Fibroblast of skin of left biceps (primary cell): ENCODE data around the gene CHAF1B.

Experiments
- DNase-seq, 2 experiments: peaks; one replicate each; pipeline ENCODE4 v3.0.0-alpha.2; 2013; ENCODE audit warnings: low read depth in 2 of 2

CHAF1B gene

GRCh38 chr21:36463204-36463603 lies 78.0 kb downstream of the CHAF1B start:
- DNase-seq, result no peak

- DNase-seq, result no peak
Measured at GRCh38 chr21:36463991-36464390, 78.8 kb downstream of the CHAF1B start.

GRCh38 chr21:36464590-36464989 lies 79.4 kb downstream of the CHAF1B start:
- no peak for DNase-seq

- DNase-seq, result no peak
Measured at GRCh38 chr21:36465478-36465877, 80.3 kb downstream of the CHAF1B start.

- DNase-seq, result no peak
Measured at GRCh38 chr21:36466061-36466511, 80.9 kb downstream of the CHAF1B start.
